T-cell (primary cell): ENCODE data around the gene ZNF329. TPM values are rescaled to one million over a fixed set of nuclear protein-coding genes. Genes with fewer than 3 reads are reported as not detected.

Experiments used
- total RNA-seq, 35 experiments: library from RNA in 6 of 35; stranded (reverse) in 6 of 35; fragments of 120-200 nt in 1 of 35; gene quantifications; one replicate each; pipeline versions ENCODE4 v1.2.1 to v1.2.4 and lab custom pipeline; 2013 to 2026

The ZNF329 gene
- total RNA-seq, 5 donors from 2014 or later (not counting 1 experiment from before 2014, with no cell fraction given), result 11.5 to 14.9 (median 14.1) TPM

Other genes starting within 250 kb of the ZNF329 start
- gene ZNF417, start 234.2 kb downstream of the ZNF329 start, total RNA-seq, result 10 to 100 TPM; 23.6 to 39.7 (median 36.6) TPM
- 1 to 10 TPM; 2.3 to 9.0 (median 6.3) TPM for gene ZNF418, start 215.4 kb downstream of the ZNF329 start, total RNA-seq
- gene ZNF256, start 203.1 kb downstream of the ZNF329 start, total RNA-seq, result 10 to 100 TPM in 4 of 5 donors, 1 to 10 TPM in 1; 9.7 to 13.6 (median 12.0) TPM
- 1 to 10 TPM in 2 of 5 donors, under 1 TPM in 3; 0.66 to 1.2 (median 0.93) TPM for gene C19orf18, start 176.3 kb downstream of the ZNF329 start, total RNA-seq
- gene ZNF606, start 148.0 kb downstream of the ZNF329 start, total RNA-seq, result 10 to 100 TPM in 4 of 5 donors, 1 to 10 TPM in 1; 8.2 to 40.5 (median 26.4) TPM
- gene ZSCAN1, start 116.8 kb downstream of the ZNF329 start, total RNA-seq, result not detected
- 1 to 10 TPM; 1.2 to 2.8 (median 2.1) TPM for gene ZNF135, start 91.5 kb downstream of the ZNF329 start, total RNA-seq
- gene ZSCAN18, start 52.6 kb downstream of the ZNF329 start, total RNA-seq, result 10 to 100 TPM; 45.3 to 62.6 (median 52.4) TPM
- gene ZNF274, start 32.3 kb upstream of the ZNF329 start, total RNA-seq, result 10 to 100 TPM; 44.9 to 70.7 (median 63.4) TPM
- gene ZNF544, start 78.1 kb upstream of the ZNF329 start, total RNA-seq, result 10 to 100 TPM; 23.4 to 54.0 (median 47.1) TPM
- 10 to 100 TPM in 2 of 5 donors, 1 to 10 TPM in 3; 8.6 to 11.0 (median 9.2) TPM for gene ZNF8, start 128.2 kb upstream of the ZNF329 start, total RNA-seq
- 100 to 1,000 TPM in 2 of 5 donors, 10 to 100 TPM in 3; 68.0 to 137 (median 81.9) TPM for gene ERVK3-1, start 154.6 kb upstream of the ZNF329 start, total RNA-seq
- gene ZSCAN22, start 176.2 kb upstream of the ZNF329 start, total RNA-seq, result 1 to 10 TPM; 1.9 to 6.9 (median 6.2) TPM
- 10 to 100 TPM; 15.4 to 31.1 (median 19.3) TPM for gene A1BG, start 202.7 kb upstream of the ZNF329 start, total RNA-seq
- 1 to 10 TPM in 4 of 5 donors, under 1 TPM in 1; 0.98 to 3.4 (median 2.2) TPM for gene ZNF497, start 212.0 kb upstream of the ZNF329 start, total RNA-seq
- 1 to 10 TPM; 1.7 to 6.0 (median 5.0) TPM for gene ZNF837, start 230.2 kb upstream of the ZNF329 start, total RNA-seq
- gene RPS5, start 236.5 kb upstream of the ZNF329 start, total RNA-seq, result 1,000 to 10,000 TPM; 1,332 to 1,813 (median 1,414) TPM
- gene RNF225, start 244.9 kb upstream of the ZNF329 start, total RNA-seq, result 1 to 10 TPM in 1 of 5 donors, under 1 TPM in 3, not detected in 1; 0.44 to 1.9 (median 0.51) TPM